ENCODE results near the gene CCDC116. TPM values are rescaled to one million over a fixed set of nuclear protein-coding genes. Genes with fewer than 3 reads are reported as not detected.
"Not testable (repeated sequence)": the region's sequence is repeated elsewhere in the genome, so short reads cannot be mapped to it uniquely, and the experiment has no call there.

CCDC116 gene
- total and polyA plus RNA-seq, 2 experiments from 2014 or later = 0.14 TPM; not detected in 1

- H3K4me1 ChIP-seq (ENCODE audit: insufficient read depth) = peaks cover 7% of the 10 kb centered on the region; the same call in 1 of the 2 replicates
- H3K36me3 ChIP-seq (ENCODE audit: insufficient read depth) = no peaks in the 10 kb centered on the region
- ATAC-seq (no peak), DNase-seq (ENCODE audit: low spot score) (no peak)
- no peak overlapping the region for H2AFZ ChIP-seq
- Mint-ChIP-seq H3K27me3 (ENCODE audit: insufficient read depth, low read depth, poor library complexity) (peaks cover 17% of the 10 kb centered on the region), H3K27ac (no peak overlapping the region), H3K4me3 (peak overlapping the region; percentile 84; the same call in 2 of the 3 replicates), H3K9me3 (no peaks in the 10 kb centered on the region), H3K4me1 (peaks cover 17% of the 10 kb centered on the region), H3K36me3 (ENCODE audit: low read depth) (peaks cover 23% of the 10 kb centered on the region)
- peaks cover 16% of the 10 kb centered on the region for H3F3A ChIP-seq (replicated peaks; ENCODE audit: low read depth)
- TF ChIP-seq REST (IDR thresholded peaks at IDR 0.05; ENCODE audit: unreplicated experiment) (no peak), CTCF (conservative IDR thresholded peaks at IDR 0.05; ENCODE audit: low read depth in 2 of 2) (peak in 1 of 2 experiments; percentile 44; a peak in 2 of 4 replicates)
- no peaks in the 10 kb centered on the region for H3K9me2 ChIP-seq (ENCODE audit: insufficient read depth)
- H3K27me3 ChIP-seq (ENCODE audit: insufficient read depth) = peaks cover 8% of the 10 kb centered on the region
- H3K79me2 ChIP-seq (replicated peaks; ENCODE audit: insufficient read depth) = no peaks in the 10 kb centered on the region
- H3K4me3 ChIP-seq = peak overlapping the region; percentile 90
- H4K20me1 ChIP-seq (replicated peaks; ENCODE audit: insufficient read depth) = peaks cover 5% of the 10 kb centered on the region; the same call in 1 of the 2 replicates
- peak overlapping the region; percentile 89 for H3K4me2 ChIP-seq
- no peak overlapping the region for H3K27ac ChIP-seq (ENCODE audit: low read depth)
Observed at GRCh38 chr22:21643533-21644357, 11.2 kb downstream of the CCDC116 start.

- peaks cover 20% of the 10 kb centered on the region for H3K4me1 Mint-ChIP-seq
- H3K79me2 ChIP-seq (replicated peaks; ENCODE audit: insufficient read depth); DNase-seq (ENCODE audit: low spot score); H3K4me3 ChIP-seq; H3K27me3 ChIP-seq (ENCODE audit: insufficient read depth); H3K9me3 Mint-ChIP-seq; H2AFZ ChIP-seq; ATAC-seq; H3K9me2 ChIP-seq (ENCODE audit: insufficient read depth); H3K27ac Mint-ChIP-seq; H3K4me2 ChIP-seq; H4K20me1 ChIP-seq (replicated peaks; ENCODE audit: insufficient read depth); H3K4me3 Mint-ChIP-seq; H3K36me3 ChIP-seq (ENCODE audit: insufficient read depth); H3K27ac ChIP-seq (ENCODE audit: low read depth): not testable (repeated sequence)
- peaks cover 28% of the 10 kb centered on the region for H3K36me3 Mint-ChIP-seq (ENCODE audit: low read depth)
- peaks cover 18% of the 10 kb centered on the region for H3F3A ChIP-seq (replicated peaks; ENCODE audit: low read depth)
- H3K4me1 ChIP-seq (ENCODE audit: insufficient read depth) = peaks cover 11% of the 10 kb centered on the region
- peaks cover 17% of the 10 kb centered on the region for H3K27me3 Mint-ChIP-seq (ENCODE audit: insufficient read depth, low read depth, poor library complexity)
Observed at GRCh38 chr22:21645513-21645912, 13.0 kb downstream of the CCDC116 start.

Data from GM23338 (cell line).